GM12878 (cell line): ENCODE measurements around the gene SEC22C. TPM values are rescaled to one million over a fixed set of nuclear protein-coding genes. Genes with fewer than 3 reads are reported as not detected.
A peak's percentile ranks its signal among the peaks of the same experiment; 100 is the strongest.

Source experiments
- ATAC-seq: fragments of 200-7000 bp; cut with Tn5 transposase; 3 replicates; pipeline ENCODE4 v1.9.1; 2020; ENCODE audit warnings: mild to moderate bottlenecking, moderate library complexity
- BruUV-seq: library from RNA; stranded (reverse); fragments of 400-500 nt; replicated peaks from 2 replicates; lab custom pipeline; 2021; lab: Mats Ljungman, UMichigan
- CTCF ChIA-PET: fragments of 300-600 bp; sonication (Branson Sonifier 250); formaldehyde crosslinking; extraction: SDS; loops from one replicate; lab custom pipeline; 2021; ENCODE audit warnings: inconsistent platforms; lab: Yijun Ruan, JAX
- POLR2A ChIA-PET: fragments of 350-600 bp; formaldehyde crosslinking; extraction: SDS; loops from one replicate; lab custom pipeline; 2021; ENCODE audit warnings: inconsistent platforms; lab: Charles Lee
- RAD21 ChIA-PET: fragments of 300-600 bp; sonication (Branson Sonifier 250); formaldehyde crosslinking; loops from one replicate; lab custom pipeline; 2023; ENCODE audit warnings: antibody characterized with exemption; ENCODE audit not compliant: unreplicated experiment; lab: Charles Lee
- SMC1A ChIA-PET: fragments of 300-600 bp; sonication (Branson Sonifier 250); formaldehyde crosslinking; loops from one replicate; lab custom pipeline; 2023; ENCODE audit not compliant: unreplicated experiment, uncharacterized antibody; lab: Charles Lee
- DNase-seq: peaks from one replicate; pipeline ENCODE4 v3.0.0-alpha.2; 2011; ENCODE audit warnings: low read depth, low spot score
- FAIRE-seq: peaks from 3 replicates; lab custom pipeline; 2011; peaks lifted over from hg19 to GRCh38; lab: Jason Lieb, UNC
- H2AFZ ChIP-seq: 2 replicates; pipeline ENCODE4 v1.6.0; 2011; ENCODE audit warnings: low read depth, low read length, control low read depth; ENCODE audit not compliant: control insufficient read depth
- H3K27ac ChIP-seq: 2 replicates; pipeline ENCODE4 v1.5.1; 2011; ENCODE audit warnings: control low read depth; ENCODE audit not compliant: control insufficient read depth, insufficient read depth
- H3K27me3 ChIP-seq, 2 experiments: replicated peaks in 1 of 2; 2 replicates each; pipeline versions ENCODE4 v1.6.0 to v1.6.1; 2011; ENCODE audit warnings: low read length in 1 of 2; ENCODE audit not compliant: control insufficient read depth in 2 of 2, insufficient read depth in 2 of 2
- H3K36me3 ChIP-seq, 2 experiments: 2 replicates each; pipeline ENCODE4 v1.5.1; 2011; ENCODE audit warnings: low read length in 1 of 2; ENCODE audit not compliant: control insufficient read depth in 2 of 2, insufficient read depth in 2 of 2
- H3K4me1 ChIP-seq: 2 replicates; pipeline ENCODE4 v1.6.1; 2011; ENCODE audit warnings: mild to moderate bottlenecking, low read length, moderate library complexity, mixed read lengths; ENCODE audit not compliant: control insufficient read depth, insufficient read depth
- H3K4me2 ChIP-seq: 2 replicates; pipeline ENCODE4 v1.6.0; 2011; ENCODE audit warnings: control low read depth; ENCODE audit not compliant: control insufficient read depth, insufficient read depth
- H3K4me3 ChIP-seq: fragments of 200-600 bp; sonication (generic); 2 replicates; pipeline ENCODE4 v1.5.1; 2016
- H3K79me2 ChIP-seq: 2 replicates; pipeline ENCODE4 v1.6.0; 2011; ENCODE audit warnings: low read length; ENCODE audit not compliant: control insufficient read depth, insufficient read depth
- H3K9ac ChIP-seq: 2 replicates; pipeline ENCODE4 v1.8.0; 2011; ENCODE audit warnings: low read length, control low read depth, mixed read lengths; ENCODE audit not compliant: control insufficient read depth, insufficient read depth
- H3K9me3 ChIP-seq: replicated peaks from 3 replicates; pipeline ENCODE4 v1.5.1; 2011; ENCODE audit warnings: mild to moderate bottlenecking, low read length; ENCODE audit not compliant: control insufficient read depth, insufficient read depth
- H4K20me1 ChIP-seq: 2 replicates; pipeline ENCODE4 v1.6.0; 2011; ENCODE audit not compliant: control insufficient read depth, insufficient read depth
- ASH2L ChIP-seq: fragments of 300-600, 200-600 bp; sonication (generic); IDR thresholded peaks from 2 replicates; pipeline ENCODE4 v1.6.1; 2017; ENCODE audit warnings: low read depth, mild to moderate bottlenecking, borderline replicate concordance
- CBX5 ChIP-seq: sonication (generic); IDR thresholded peaks from 2 replicates; pipeline ENCODE4 v1.6.1; 2016; ENCODE audit warnings: low read depth, moderate library complexity, mild to moderate bottlenecking, inconsistent platforms
- CTCF ChIP-seq, 3 experiments: IDR thresholded peaks in 2 of 3; conservative IDR thresholded peaks in 1 of 3; 2 replicates each; pipeline ENCODE4 v1.5.1; 2011; ENCODE audit warnings: low read depth in 3 of 3, low read length in 3 of 3, mild to moderate bottlenecking in 3 of 3, control low read depth in 2 of 3, moderate library complexity in 2 of 3, inconsistent platforms in 1 of 3, mixed read lengths in 1 of 3; ENCODE audit not compliant: control insufficient read depth in 2 of 3, insufficient read depth in 1 of 3; ENCODE audit errors: extremely low read depth in 1 of 3
- JUND ChIP-seq: IDR thresholded peaks from 2 replicates; pipeline ENCODE4 v1.6.1; 2012; ENCODE audit warnings: low read depth, mild to moderate bottlenecking, low read length, improper control_type of control experiment, moderate library complexity
- MYB ChIP-seq: fragments of 150-350 bp; IDR thresholded peaks from 2 replicates; pipeline ENCODE4 v1.6.1; 2014; ENCODE audit warnings: mild to moderate bottlenecking, low read depth, low read length, borderline replicate concordance
- RB1 ChIP-seq: fragments of 450-650 bp; formaldehyde crosslinking; IDR thresholded peaks from 2 replicates; pipeline ENCODE4 v1.6.1; 2017; ENCODE audit warnings: mild to moderate bottlenecking, borderline replicate concordance
- RBBP5 ChIP-seq: fragments of 200-600 bp; sonication (generic); conservative IDR thresholded peaks from 2 replicates; pipeline ENCODE4 v1.6.1; 2016
- RCOR1 ChIP-seq: conservative IDR thresholded peaks from 2 replicates; pipeline ENCODE4 v1.6.1; 2012; ENCODE audit warnings: low read depth, low read length, improper control_type of control experiment
- RUNX3 ChIP-seq: IDR thresholded peaks from 2 replicates; pipeline ENCODE4 v1.6.1; 2012; ENCODE audit warnings: low read length, inconsistent platforms
- SIX5 ChIP-seq: IDR thresholded peaks from 2 replicates; pipeline ENCODE4 v1.6.1; 2011; ENCODE audit warnings: mild to moderate bottlenecking, low read depth, low read length, moderate library complexity; ENCODE audit not compliant: severe bottlenecking
- TCF3 ChIP-seq: IDR thresholded peaks from 2 replicates; pipeline ENCODE4 v1.6.1; 2012; ENCODE audit warnings: low read depth, mild to moderate bottlenecking, low read length, borderline replicate concordance; ENCODE audit not compliant: insufficient read depth
- WGBS: methylation state at CpG from one replicate; pipeline ENCODE4 v1.1.6; 2016; ENCODE audit warnings: low lambda C conversion rate; ENCODE audit not compliant: insufficient replicate concordance, insufficient coverage; ENCODE audit errors: missing lambda C conversion rate; 5-methylcytosine and 5-hydroxymethylcytosine counted together
- in situ Hi-C: fragments of 300-500 bp; cut with MboI; formaldehyde crosslinking; loops from 9 replicates; pipeline ENCODE4 v1.14.3; 2018; ENCODE audit warnings: mixed read lengths
- intact Hi-C: fragments of 100-400 bp; cut with micrococcal nuclease; formaldehyde crosslinking; loops from one replicate; pipeline ENCODE4 v1.14.2; 2022; ENCODE audit not compliant: unreplicated experiment
- polyA plus RNA-seq, 11 experiments: library from polyadenylated mRNA; depleted of rRNA in 4 of 11; unstranded in 6 of 11; stranded (reverse) in 5 of 11; fragments of >200 nt; fragmentation: Nextera tagmentation in 4 of 11; fragmentation: Illumina TruSeq in 1 of 11; extraction: Ambion mirVana in 4 of 11; extraction: Trizol in 1 of 11; gene quantifications; 1 replicate in 1 of 11; 2 replicates in 10 of 11; pipeline versions ENCODE4 v1.2.1 to v1.2.3, GENCODE V29; 2011 to 2016; ENCODE audit warnings: inconsistent platforms in 2 of 11, missing spikeins in 2 of 11, low read depth in 1 of 11
- total RNA-seq, 4 experiments: library from RNA; depleted of rRNA in 3 of 4; stranded (reverse); fragments of >200 nt in 3 of 4; fragmentation: Illumina TruSeq in 1 of 4; extraction: Trizol in 1 of 4; gene quantifications; 2 replicates each; pipeline versions ENCODE4 v1.2.1 to v1.2.3, GENCODE V29; 2013 to 2021
- TF ChIP-seq, protein P1 (sequence below): IDR thresholded peaks from 2 replicates; pipeline ENCODE4 v1.6.1; 2012; ENCODE audit warnings: low read depth, low read length, improper control_type of control experiment
- TF ChIP-seq, protein P2 (sequence below): IDR thresholded peaks from 2 replicates; pipeline ENCODE4 v1.6.1; 2011; ENCODE audit warnings: borderline replicate concordance, low read depth, mild to moderate bottlenecking, moderate library complexity, mixed read lengths, low read length; ENCODE audit not compliant: insufficient read depth; ENCODE audit errors: extremely low read length
- TF ChIP-seq, protein P3 (sequence below): fragments of 450-650 bp; IDR thresholded peaks from 2 replicates; pipeline ENCODE4 v1.6.1; 2017; ENCODE audit warnings: mild to moderate bottlenecking

Gene SEC22C
- total and polyA plus RNA-seq, 10 of the 15 experiments (the other 5 are each of a cell fraction or from before 2014, with no cell fraction given), result 15.6 to 47.0 (median 39.1) TPM

- peaks cover 6 to 13% of the 10 kb centered on the region in 2 experiments for H3K27me3 ChIP-seq
- 9% methylated on average over 27 of the region's 27 CpGs for WGBS
- peak overlapping the region; percentile 87; the same call in 1 of the 2 replicates for H3K4me3 ChIP-seq
- DNase-seq (no peak), ATAC-seq (no peak; the same call in 2 of the 3 replicates), FAIRE-seq (no peak)
- no peak for TF ChIP-seq SIX5
- TF ChIP-seq RUNX3, result no peak
- TF ChIP-seq RB1, result no peak
- TF ChIP-seq, protein P1, sequence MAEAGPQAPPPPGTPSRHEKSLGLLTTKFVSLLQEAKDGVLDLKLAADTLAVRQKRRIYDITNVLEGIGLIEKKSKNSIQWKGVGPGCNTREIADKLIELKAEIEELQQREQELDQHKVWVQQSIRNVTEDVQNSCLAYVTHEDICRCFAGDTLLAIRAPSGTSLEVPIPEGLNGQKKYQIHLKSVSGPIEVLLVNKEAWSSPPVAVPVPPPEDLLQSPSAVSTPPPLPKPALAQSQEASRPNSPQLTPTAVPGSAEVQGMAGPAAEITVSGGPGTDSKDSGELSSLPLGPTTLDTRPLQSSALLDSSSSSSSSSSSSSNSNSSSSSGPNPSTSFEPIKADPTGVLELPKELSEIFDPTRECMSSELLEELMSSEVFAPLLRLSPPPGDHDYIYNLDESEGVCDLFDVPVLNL, result no peak
- TF ChIP-seq, protein P2, sequence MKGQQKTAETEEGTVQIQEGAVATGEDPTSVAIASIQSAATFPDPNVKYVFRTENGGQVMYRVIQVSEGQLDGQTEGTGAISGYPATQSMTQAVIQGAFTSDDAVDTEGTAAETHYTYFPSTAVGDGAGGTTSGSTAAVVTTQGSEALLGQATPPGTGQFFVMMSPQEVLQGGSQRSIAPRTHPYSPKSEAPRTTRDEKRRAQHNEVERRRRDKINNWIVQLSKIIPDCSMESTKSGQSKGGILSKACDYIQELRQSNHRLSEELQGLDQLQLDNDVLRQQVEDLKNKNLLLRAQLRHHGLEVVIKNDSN, result no peak
- TF ChIP-seq, protein P3, sequence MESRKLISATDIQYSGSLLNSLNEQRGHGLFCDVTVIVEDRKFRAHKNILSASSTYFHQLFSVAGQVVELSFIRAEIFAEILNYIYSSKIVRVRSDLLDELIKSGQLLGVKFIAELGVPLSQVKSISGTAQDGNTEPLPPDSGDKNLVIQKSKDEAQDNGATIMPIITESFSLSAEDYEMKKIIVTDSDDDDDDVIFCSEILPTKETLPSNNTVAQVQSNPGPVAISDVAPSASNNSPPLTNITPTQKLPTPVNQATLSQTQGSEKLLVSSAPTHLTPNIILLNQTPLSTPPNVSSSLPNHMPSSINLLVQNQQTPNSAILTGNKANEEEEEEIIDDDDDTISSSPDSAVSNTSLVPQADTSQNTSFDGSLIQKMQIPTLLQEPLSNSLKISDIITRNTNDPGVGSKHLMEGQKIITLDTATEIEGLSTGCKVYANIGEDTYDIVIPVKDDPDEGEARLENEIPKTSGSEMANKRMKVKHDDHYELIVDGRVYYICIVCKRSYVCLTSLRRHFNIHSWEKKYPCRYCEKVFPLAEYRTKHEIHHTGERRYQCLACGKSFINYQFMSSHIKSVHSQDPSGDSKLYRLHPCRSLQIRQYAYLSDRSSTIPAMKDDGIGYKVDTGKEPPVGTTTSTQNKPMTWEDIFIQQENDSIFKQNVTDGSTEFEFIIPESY, result no peak
- no peak for TF ChIP-seq ASH2L
- TF ChIP-seq RBBP5, result no peak
- TF ChIP-seq MYB, result no peak
- TF ChIP-seq TCF3, result no peak
- TF ChIP-seq CBX5, result no peak
- no peak for TF ChIP-seq RCOR1
- no peak for TF ChIP-seq CTCF (IDR thresholded peaks at IDR 0.05 in 2 of 3, conservative IDR thresholded peaks at IDR 0.05 in 1 of 3; ENCODE audit: control insufficient read depth in 2 of 3, extremely low read depth in 1 of 3, insufficient read depth in 1 of 3, low read depth in 3 of 3, low read length in 3 of 3)
- no peak for TF ChIP-seq JUND
- H3K27ac ChIP-seq, result no peak overlapping the region
- no peaks in the 10 kb centered on the region for H4K20me1 ChIP-seq
- POLR2A ChIA-PET, result no interaction called here
- in situ Hi-C loops, result no loop called here
- no peaks in the 10 kb centered on the region for H3K36me3 ChIP-seq
- no peaks in the 10 kb centered on the region for H3K79me2 ChIP-seq
- peak overlapping the region; percentile 94 for H2AFZ ChIP-seq
- BruUV-seq, result no TSS peak
- SMC1A ChIA-PET, result no interaction called here
- CTCF ChIA-PET, result interaction anchor here (0.7 to 2.0 kb wide), 3 partner anchors 10 to 375 kb away, joined by 3 to 4 read pairs (median 3); no protein-coding TSS in a partner anchor
- H3K4me2 ChIP-seq, result peak overlapping the region; percentile 100
- peaks cover 6% of the 10 kb centered on the region; the same call in 1 of the 2 replicates for H3K4me1 ChIP-seq
- no peaks in the 10 kb centered on the region for H3K9me3 ChIP-seq
- intact Hi-C loops, result no loop called here
- RAD21 ChIA-PET, result no interaction called here
- H3K9ac ChIP-seq, result no peak overlapping the region
These were observed 80.5 kb downstream of the SEC22C start for GRCh38 chr3:42501321-42501680.
